NCI-H2107 treated with DMSO at 0.1 percent for 48 hours (cell line): ENCODE results near the gene LPP.
"Not testable (repeated sequence)": the region's sequence is repeated elsewhere in the genome, so short reads cannot be mapped to it uniquely, and the experiment has no call there.

Source experiments
- DNase-seq: peaks from one replicate; lab custom pipeline; 2025; ENCODE audit not compliant: unreplicated experiment; lab: John Stamatoyannopoulos, UW

The LPP gene

GRCh38 chr3:188421836-188422540 is 268.0 kb downstream of the LPP start:
- no peak for DNase-seq

DNA sequence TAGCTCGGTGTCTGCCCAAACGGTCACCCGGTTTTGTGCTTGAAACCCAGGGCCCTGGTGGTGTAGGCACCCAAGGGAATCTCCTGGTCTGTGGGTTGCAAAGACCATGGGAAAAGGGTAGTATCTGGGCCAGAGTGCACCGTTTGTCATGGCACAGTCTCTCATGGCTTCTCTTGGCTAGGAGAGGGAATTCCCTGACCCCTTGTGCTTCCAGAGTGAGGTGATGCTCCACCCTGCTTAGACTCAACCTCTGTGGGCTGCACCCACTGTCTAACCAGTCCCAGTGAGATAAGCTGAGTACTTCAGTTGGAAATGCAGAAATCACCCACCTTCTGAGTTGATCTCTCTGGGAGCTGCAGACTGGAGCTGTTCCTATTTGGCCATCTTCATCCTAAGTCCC is 274.0 kb downstream of the LPP start:
- DNase-seq = not testable (repeated sequence)

DNA sequence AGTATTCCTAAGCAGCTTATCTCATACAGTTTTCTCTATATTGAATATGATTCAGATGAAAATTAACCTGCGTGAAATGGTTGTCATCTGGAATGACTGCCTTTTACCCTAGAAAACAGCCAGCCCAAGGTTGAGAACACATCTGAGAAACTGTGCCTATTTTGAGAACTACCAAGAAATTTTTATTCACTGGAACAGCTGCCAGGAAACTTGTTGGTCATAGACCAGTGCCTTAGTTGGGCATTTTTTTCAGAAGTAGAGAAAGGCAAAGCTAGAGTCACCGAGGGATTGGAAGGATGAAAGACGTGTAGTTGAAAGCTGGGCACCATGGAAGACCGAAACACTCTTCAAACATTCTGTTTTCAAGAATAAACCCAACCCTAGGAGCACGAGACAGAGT is 277.1 kb downstream of the LPP start:
- DNase-seq = no peak

GRCh38 chr3:188431553-188431952 is 277.6 kb downstream of the LPP start:
- DNase-seq = no peak

DNA sequence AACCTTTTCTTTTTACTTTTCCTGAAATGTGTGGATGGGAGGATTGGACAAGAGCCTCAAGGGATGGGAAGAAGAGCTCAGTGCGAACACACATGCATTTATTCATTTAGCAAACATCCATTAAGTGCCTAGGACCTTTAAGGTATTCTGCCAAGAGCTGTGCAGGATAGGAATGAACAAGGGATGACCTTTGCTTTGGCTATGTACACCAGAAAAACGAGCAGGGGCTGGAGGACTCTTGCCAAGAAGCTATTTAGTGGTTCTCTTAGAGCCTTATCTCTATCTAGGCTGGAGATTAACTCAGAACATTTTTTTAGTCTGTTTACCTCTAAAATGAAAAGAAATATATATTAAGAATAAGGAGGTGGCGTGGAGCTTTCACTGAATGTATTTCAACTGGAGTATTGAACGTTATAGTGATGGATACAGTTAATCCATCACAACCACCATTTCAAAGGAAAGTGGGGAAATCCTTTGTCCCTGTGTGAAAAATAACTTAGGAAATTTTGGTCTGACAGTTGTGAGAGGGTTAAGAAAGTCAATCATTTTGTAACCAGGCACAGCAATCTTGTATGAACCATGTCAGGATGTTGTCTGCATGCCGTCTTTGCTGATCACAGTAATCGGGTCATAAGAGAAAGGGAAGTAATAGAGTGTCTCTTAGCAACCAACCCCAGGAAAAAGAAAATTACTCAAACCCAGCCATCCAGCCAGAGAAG is 279.0 kb downstream of the LPP start:
- no peak for DNase-seq

DNA sequence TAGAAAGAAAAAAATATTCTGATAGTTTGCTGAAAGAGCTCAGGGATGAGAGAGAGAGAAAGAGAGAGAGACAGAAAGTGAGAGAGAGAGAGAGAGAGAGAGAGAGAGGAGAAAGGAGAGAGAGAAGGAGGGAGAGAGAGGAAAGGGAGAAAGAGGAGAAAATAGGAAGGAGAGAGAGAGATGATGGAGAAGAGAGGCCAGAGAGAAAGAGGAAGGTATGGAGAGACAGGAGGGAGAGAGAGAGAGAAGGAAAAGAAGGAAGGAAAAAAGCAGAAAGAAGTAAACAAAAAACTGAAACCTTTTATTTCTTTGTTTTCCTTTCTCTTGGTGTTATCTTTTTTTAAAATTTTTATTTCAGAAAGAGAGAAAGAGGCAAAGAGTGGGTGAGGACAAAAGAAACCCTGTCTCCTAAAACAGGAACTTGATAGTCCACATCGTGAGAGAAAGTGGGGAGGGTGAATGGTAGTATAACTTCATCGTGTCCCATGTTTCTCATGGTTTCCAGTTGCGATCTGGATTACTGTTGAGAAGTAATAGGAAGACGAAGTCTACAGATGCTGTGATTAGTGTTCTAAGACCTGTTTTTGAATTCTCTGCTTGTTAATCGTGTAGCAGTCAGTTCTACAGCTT is 279.7 kb downstream of the LPP start:
- no peak for DNase-seq

DNA sequence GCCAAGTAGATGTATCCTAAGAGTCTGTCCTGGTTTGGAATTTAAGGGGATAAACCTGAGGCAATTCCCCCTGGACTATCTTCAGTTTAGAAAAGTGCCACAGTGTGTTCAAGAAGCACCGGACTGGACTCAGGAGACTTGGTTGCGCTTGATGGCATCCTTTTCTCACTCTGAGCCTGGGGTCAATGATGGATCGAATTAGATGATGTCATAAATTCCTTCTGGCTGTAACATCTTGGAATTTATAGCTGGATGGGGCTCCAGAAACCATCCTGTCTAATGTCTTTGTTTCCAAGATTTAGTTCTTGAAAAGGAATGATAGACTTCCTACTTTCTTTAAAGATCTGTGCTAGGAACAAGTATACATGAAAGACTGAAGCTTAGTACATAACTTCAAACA is 280.6 kb downstream of the LPP start:
- no peak for DNase-seq

- no peak for DNase-seq
Observed at GRCh38 chr3:188435266-188435665, 281.3 kb downstream of the LPP start.

DNA sequence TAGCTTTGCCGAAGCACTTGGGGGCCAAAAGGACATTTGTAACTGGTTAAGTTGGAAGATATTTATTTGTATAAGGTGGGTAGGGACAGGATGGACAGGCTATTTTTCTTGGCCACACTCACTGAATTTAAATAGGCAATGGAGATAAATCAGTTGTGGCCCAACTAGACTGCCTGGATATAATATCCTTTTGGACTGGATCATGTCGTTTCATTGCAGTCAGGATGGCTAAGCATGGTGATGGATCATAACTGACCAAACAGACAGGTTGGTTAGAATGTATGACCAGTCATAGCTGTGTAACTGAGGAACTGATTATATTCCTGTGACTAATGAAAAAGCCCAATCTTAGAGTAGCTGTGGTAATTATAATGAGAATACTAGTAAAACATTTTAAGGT is 284.0 kb downstream of the LPP start:
- DNase-seq = no peak

DNA sequence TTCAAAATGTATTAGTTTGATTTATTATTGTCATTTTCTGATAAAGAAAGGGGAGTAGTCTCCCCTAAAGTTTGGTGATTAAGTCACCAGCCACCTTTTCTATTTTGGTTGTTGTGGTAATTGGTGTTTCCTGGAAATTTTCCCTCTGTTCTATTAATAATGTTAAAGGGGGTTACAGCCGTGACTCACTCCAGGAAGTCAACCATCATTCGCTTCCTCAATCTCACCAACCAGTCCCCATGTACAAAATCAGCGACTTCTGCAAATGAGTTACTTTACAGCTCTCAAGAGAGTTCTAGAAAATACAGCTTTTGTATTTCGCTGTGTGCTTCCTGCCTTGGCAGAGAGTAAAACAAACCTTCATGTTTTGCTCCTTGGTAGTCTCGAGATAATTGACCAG is 285.1 kb downstream of the LPP start:
- no peak for DNase-seq

- no peak for DNase-seq
Observed at GRCh38 chr3:188440340-188440972, 286.5 kb downstream of the LPP start.

- DNase-seq = no peak
Observed at GRCh38 chr3:188442430-188442829, 288.5 kb downstream of the LPP start.

- DNase-seq = not testable (repeated sequence)
Observed at GRCh38 chr3:188445175-188445574, 291.2 kb downstream of the LPP start.

DNA sequence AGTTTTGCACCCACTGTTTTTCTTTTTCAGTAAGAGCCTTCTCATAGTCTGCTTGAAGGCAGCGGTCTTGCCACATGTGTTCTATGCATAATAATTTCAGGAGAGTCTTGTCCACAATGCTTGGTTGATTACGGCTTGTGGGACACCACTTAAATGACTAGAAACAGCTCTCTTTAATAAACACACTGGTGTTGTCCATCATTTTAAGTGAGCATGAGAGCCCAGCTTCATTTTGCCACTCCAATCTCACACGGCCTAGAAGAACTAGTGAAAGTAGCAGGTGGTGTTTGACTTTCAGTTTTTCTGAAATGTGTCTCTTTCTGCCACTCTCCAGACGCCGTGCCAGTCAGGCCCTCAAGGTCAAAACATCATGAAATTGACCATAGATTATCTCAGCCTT is 292.1 kb downstream of the LPP start:
- DNase-seq = peak; percentile 29

GRCh38 chr3:188446766-188447165 is 292.8 kb downstream of the LPP start:
- no peak for DNase-seq

DNA sequence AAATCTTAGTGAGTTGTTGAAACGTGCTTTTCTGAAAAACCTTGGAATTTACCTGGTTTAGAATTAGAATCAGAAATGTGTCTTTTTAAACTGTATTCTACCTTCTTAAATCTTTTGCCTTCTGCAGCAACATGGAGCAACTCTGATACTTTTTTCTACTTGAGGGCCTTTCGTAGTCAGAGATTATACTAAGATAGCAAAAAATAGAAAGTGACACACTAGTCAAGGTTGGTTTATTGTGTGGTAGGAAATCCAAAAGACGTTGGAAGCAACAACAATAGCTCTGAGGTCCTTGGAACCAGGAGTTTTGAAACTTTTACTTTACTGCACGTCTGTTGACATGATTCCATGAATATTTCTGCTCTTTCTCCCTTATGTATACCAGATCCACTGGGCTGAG is 294.9 kb downstream of the LPP start:
- DNase-seq = no peak

DNA sequence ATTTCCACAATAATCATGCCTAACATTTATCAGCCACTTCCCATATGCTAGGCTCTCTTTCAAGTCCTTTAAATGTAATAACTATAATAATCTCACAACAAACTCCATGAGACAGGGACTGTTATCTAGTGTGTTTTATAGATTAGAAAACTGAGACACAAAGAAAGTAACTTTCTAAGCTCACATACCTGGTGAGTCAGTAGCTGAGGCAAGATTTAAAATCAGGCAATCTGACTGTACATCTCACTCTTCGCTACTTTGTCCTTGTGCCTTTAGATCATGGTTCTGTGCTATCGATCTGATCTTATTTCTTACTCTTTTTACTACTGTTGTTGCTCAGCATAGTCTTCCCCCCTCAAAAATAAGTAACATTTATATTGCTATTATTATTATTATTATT is 295.5 kb downstream of the LPP start:
- DNase-seq = no peak

DNA sequence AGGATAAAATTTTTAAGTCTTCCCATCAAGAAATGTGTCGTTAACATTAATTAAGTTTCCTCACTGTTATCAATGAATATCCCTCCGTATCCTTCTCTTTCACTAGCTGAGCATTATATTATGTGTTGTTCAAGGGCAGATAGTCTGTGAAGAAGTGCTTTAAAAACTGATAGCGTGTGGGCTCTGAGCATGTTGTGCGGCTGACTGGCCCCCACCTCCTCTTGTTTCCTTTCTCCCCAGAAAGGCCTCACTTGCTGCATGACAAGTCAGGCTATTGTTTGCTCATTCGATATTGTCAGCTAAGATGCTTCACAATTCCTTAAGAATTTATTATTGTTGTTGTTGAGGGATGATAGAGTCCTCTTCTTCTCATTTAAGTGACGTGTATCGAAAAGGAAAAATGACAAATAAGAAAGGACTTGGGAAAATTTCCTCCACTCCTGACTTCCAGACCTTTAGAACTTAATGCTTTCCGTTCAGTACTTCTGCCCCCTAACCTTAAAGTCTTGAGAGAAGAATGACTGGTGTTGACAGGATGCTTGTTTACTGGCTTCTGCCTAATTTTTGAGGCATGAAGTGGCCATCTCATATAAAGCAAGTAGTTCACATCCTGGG is 298.3 kb downstream of the LPP start:
- DNase-seq = no peak

DNA sequence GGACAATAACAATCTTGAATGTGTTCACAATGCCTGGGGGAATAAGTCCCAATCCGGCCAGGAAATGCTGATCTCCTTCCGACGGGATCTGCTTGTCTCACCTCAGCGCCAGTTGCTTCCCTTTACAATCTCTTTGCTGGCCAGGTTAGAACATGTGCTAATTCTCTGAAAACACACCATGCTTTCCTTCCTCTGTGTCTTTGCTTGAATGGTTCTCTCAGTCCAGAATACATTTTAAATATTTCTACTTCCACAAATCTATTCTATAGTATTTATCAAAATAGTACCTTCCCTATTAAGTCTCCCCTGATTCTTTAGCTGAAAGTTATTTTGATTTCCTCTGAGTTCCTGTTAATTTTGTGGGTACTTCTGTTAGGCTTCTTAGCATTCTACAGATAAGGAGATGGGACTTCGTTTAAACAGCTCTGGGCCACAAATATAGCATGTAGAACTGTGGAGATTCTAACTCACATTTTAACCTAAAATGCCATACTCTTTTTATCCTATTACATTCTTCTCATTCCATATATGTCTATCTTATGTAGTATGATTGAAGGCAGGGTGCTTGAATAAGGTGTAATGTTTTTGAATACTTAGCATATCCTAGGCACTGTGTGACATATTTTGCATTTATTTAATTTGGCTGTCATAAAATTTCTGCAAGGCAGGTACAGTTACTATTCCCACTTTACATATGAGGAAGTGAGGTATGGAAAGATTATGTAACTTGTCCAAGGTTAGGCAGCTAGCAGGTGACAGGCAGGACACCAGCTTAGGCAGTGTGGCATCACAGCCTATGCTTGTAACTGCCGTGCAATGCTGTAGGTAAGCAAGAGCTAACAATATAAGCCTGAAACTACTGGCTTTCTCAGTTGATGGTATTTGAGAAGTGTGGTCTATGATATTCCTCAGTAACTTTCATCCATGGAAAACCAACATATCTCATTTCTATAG is 299.8 kb downstream of the LPP start:
- no peak for DNase-seq

DNA sequence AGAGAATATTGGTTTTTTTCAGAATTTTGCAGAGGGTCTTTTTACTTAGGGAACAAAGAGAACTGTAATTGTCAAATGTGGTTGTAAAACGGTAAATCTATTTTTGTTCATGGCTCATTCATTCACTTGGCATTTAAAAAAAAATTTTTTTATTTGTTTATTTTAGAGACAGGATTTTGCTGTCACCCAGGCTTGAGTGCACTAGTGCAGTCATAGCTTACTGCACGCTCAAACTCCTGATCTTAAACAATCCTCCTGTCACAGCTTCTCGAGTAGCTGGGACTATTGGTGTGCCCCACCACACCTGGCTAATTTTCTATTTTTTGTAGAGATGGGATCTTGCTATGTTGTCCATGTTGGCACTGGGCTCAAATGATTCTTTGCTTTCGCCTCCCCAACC is 301.8 kb downstream of the LPP start:
- no peak for DNase-seq
